Brain microvascular endothelial cell (primary cell): ENCODE measurements around the gene TLK1.

Source experiments
- DNase-seq: peaks from one replicate; pipeline ENCODE4 v3.0.0-alpha.2; 2020
- H3K27ac ChIP-seq: fragments of 250-450 bp; sonication (Bioruptor Pico); 2 replicates; pipeline ENCODE4 v1.5.1; 2020; ENCODE audit warnings: mild to moderate bottlenecking, moderate library complexity
- H3K27me3 ChIP-seq: fragments of 250-450 bp; sonication (Bioruptor Pico); replicated peaks from 2 replicates; pipeline ENCODE4 v1.5.1; 2020; ENCODE audit warnings: mild to moderate bottlenecking
- H3K36me3 ChIP-seq: fragments of 250-450 bp; sonication (Bioruptor Pico); replicated peaks from 2 replicates; pipeline ENCODE4 v1.5.1; 2020; ENCODE audit warnings: mild to moderate bottlenecking
- H3K4me3 ChIP-seq: 2 replicates; pipeline ENCODE4 v1.5.1; 2011; ENCODE audit warnings: low read depth, mild to moderate bottlenecking, control low read depth, low read length, moderate library complexity
- CTCF ChIP-seq: IDR thresholded peaks from 2 replicates; pipeline ENCODE4 v1.5.1; 2011; ENCODE audit warnings: low read depth, mild to moderate bottlenecking, moderate library complexity, low read length, control low read depth, inconsistent platforms; ENCODE audit errors: missing control alignments
- in situ Hi-C: cut with HindIII; loops from 2 replicates; pipeline ENCODE4 v1.10.0; 2017; ENCODE audit warnings: low sequenced_read_pairs, low pct_ligation_motif_present

Gene TLK1

GRCh38 chr2:171069286-171069956, 91.3 kb downstream of the TLK1 start:
- Histone ChIP-seq H3K27me3 (no peaks in the 10 kb centered on the region), H3K4me3 (no peak overlapping the region), H3K36me3 (peaks cover 3% of the 10 kb centered on the region), H3K27ac (no peak overlapping the region)
- no peak for TF ChIP-seq CTCF
- in situ Hi-C loops, result no loop called here
- DNase-seq, result no peak

DNA sequence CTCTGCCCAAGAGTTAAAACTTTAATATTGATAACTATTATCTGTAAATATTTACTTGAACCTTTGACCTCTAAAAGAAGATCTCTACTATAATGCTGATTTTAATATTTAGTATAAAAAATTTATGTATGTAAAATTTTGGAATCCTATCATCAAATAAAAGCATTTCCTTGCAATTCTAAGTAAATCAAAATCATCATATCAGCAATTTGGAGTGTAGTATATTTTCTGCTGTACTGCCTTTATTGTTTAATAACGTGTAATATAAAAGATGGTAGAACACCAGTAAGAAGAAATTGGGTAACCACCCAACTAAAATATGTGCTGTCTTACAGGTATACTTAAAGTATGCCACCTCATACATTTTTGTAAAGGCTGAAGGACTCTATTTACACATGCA, 94.6 kb downstream of the TLK1 start:
- in situ Hi-C loops, result no loop called here

DNA sequence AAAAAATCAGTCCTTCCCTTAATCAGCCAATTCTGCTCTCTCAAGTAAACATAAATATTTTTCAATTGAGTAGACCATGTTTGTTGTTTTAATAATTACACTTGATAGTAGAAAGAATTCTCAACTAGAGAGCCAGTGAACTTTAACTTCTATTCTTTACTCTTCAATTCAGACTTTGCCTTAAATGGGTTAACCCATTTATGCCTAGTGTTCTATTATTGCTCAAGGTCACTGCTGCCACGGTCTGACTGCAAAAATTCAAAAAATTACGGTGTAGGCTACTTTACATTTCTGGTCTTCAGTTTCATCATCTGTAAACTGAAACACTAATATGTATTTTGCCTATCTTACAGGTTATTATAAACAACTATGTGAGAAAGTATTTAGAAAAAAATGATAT, 103.1 kb downstream of the TLK1 start:
- no peaks in the 10 kb centered on the region for H3K27me3 ChIP-seq
- no peak overlapping the region for H3K4me3 ChIP-seq
- in situ Hi-C loops, result no loop called here
- TF ChIP-seq CTCF, result no peak
- no peak for DNase-seq
- peaks cover 8% of the 10 kb centered on the region for H3K36me3 ChIP-seq
- H3K27ac ChIP-seq, result no peak overlapping the region

More for the DNA sequence above, 94.6 kb downstream of the TLK1 start:
- Histone ChIP-seq H3K36me3 (no peaks in the 10 kb centered on the region), H3K27ac (no peak overlapping the region), H3K4me3 (no peak overlapping the region), H3K27me3 (no peaks in the 10 kb centered on the region)
- TF ChIP-seq CTCF, result no peak
- DNase-seq, result no peak

GRCh38 chr2:171056307-171056706, 104.4 kb downstream of the TLK1 start:
- Histone ChIP-seq H3K27ac (no peak overlapping the region), H3K36me3 (peaks cover 8% of the 10 kb centered on the region), H3K4me3 (no peak overlapping the region), H3K27me3 (no peaks in the 10 kb centered on the region)
- in situ Hi-C loops, result no loop called here
- peak; percentile 18 for DNase-seq
- no peak for TF ChIP-seq CTCF

- Histone ChIP-seq H3K4me3 (no peak overlapping the region), H3K27ac (no peak overlapping the region), H3K36me3 (peaks cover 11% of the 10 kb centered on the region), H3K27me3 (no peaks in the 10 kb centered on the region)
- no peak for TF ChIP-seq CTCF
- no peak for DNase-seq
- in situ Hi-C loops, result no loop called here
Observed at GRCh38 chr2:171049691-171050090, 111.0 kb downstream of the TLK1 start.

GRCh38 chr2:171046048-171046560, 114.6 kb downstream of the TLK1 start:
- H3K4me3 ChIP-seq, result no peak overlapping the region
- DNase-seq, result no peak
- in situ Hi-C loops, result no loop called here
- no peak overlapping the region for H3K27ac ChIP-seq
- no peak for TF ChIP-seq CTCF
- peaks cover 16% of the 10 kb centered on the region for H3K36me3 ChIP-seq
- H3K27me3 ChIP-seq, result no peaks in the 10 kb centered on the region
